Skeletal muscle satellite cell (primary cell): Measurements from ENCODE around the gene DTX1.

ENCODE experiments used
- H3K27me3 ChIP-seq: 2 replicates; pipeline ENCODE4 v1.7.0; 2013; ENCODE audit warnings: low read length; ENCODE audit not compliant: control insufficient read depth, insufficient read depth
- H3K36me3 ChIP-seq: 2 replicates; pipeline ENCODE4 v1.7.0; 2013; ENCODE audit warnings: mild to moderate bottlenecking, control low read depth, low read length; ENCODE audit not compliant: insufficient read depth
- H3K4me1 ChIP-seq: 2 replicates; pipeline ENCODE4 v1.7.0; 2013; ENCODE audit warnings: low read length; ENCODE audit not compliant: control insufficient read depth, insufficient read depth
- H3K4me2 ChIP-seq: 2 replicates; pipeline ENCODE4 v1.7.0; 2013; ENCODE audit warnings: mild to moderate bottlenecking, low read length
- H3K4me3 ChIP-seq: 2 replicates; pipeline ENCODE4 v1.7.0; 2013; ENCODE audit warnings: low read length
- H3K9ac ChIP-seq: 2 replicates; pipeline ENCODE4 v1.7.0; 2013; ENCODE audit warnings: mild to moderate bottlenecking, low read depth, low read length, moderate library complexity
- H3K9me3 ChIP-seq: replicated peaks from 2 replicates; pipeline ENCODE4 v1.7.0; 2013; ENCODE audit warnings: mild to moderate bottlenecking, control low read depth, low read length

The DTX1 gene

GRCh38 chr12:113077057-113077858 lies 20.7 kb downstream of the DTX1 start:
- Histone ChIP-seq H3K4me1 (no peaks in the 10 kb centered on the region), H3K4me2 (no peak overlapping the region), H3K36me3 (no peaks in the 10 kb centered on the region), H3K27me3 (peaks cover 48% of the 10 kb centered on the region), H3K9ac (no peak overlapping the region), H3K9me3 (no peaks in the 10 kb centered on the region), H3K4me3 (no peak overlapping the region)

- Histone ChIP-seq H3K9me3 (no peaks in the 10 kb centered on the region), H3K4me3 (no peak overlapping the region), H3K4me2 (no peak overlapping the region), H3K27me3 (peaks cover 49% of the 10 kb centered on the region), H3K9ac (no peak overlapping the region), H3K4me1 (no peaks in the 10 kb centered on the region), H3K36me3 (no peaks in the 10 kb centered on the region)
These were observed 21.3 kb downstream of the DTX1 start for GRCh38 chr12:113077859-113078255.

- Histone ChIP-seq H3K9ac (no peak overlapping the region), H3K4me1 (no peaks in the 10 kb centered on the region), H3K4me3 (no peak overlapping the region), H3K36me3 (no peaks in the 10 kb centered on the region), H3K4me2 (no peak overlapping the region), H3K9me3 (no peaks in the 10 kb centered on the region), H3K27me3 (peaks cover 46% of the 10 kb centered on the region)
These were observed 25.3 kb downstream of the DTX1 start for GRCh38 chr12:113081873-113082272.

- Histone ChIP-seq H3K4me2 (no peak overlapping the region), H3K36me3 (no peaks in the 10 kb centered on the region), H3K27me3 (peaks cover 47% of the 10 kb centered on the region), H3K9me3 (no peaks in the 10 kb centered on the region), H3K4me3 (no peak overlapping the region), H3K4me1 (no peaks in the 10 kb centered on the region), H3K9ac (no peak overlapping the region)
These were observed 26.1 kb downstream of the DTX1 start for GRCh38 chr12:113082486-113083148.

- H3K9me3 ChIP-seq = no peaks in the 10 kb centered on the region
- H3K36me3 ChIP-seq = no peaks in the 10 kb centered on the region
- no peak overlapping the region for H3K4me2 ChIP-seq
- H3K4me3 ChIP-seq = no peak overlapping the region
- H3K27me3 ChIP-seq = peaks cover 43% of the 10 kb centered on the region
- H3K4me1 ChIP-seq = no peaks in the 10 kb centered on the region
- no peak overlapping the region for H3K9ac ChIP-seq
These were observed 27.4 kb downstream of the DTX1 start for GRCh38 chr12:113083863-113084435.

- Histone ChIP-seq H3K9ac (no peak overlapping the region), H3K27me3 (peaks cover 42% of the 10 kb centered on the region), H3K4me3 (no peak overlapping the region), H3K9me3 (no peaks in the 10 kb centered on the region), H3K36me3 (no peaks in the 10 kb centered on the region), H3K4me1 (no peaks in the 10 kb centered on the region), H3K4me2 (no peak overlapping the region)
These were observed 30.0 kb downstream of the DTX1 start for GRCh38 chr12:113086249-113087164.

GRCh38 chr12:113087193-113087592 lies 30.7 kb downstream of the DTX1 start:
- H3K9me3 ChIP-seq = no peaks in the 10 kb centered on the region
- no peak overlapping the region for H3K4me2 ChIP-seq
- no peak overlapping the region for H3K9ac ChIP-seq
- no peaks in the 10 kb centered on the region for H3K4me1 ChIP-seq
- peaks cover 42% of the 10 kb centered on the region for H3K27me3 ChIP-seq
- H3K4me3 ChIP-seq = no peak overlapping the region
- no peaks in the 10 kb centered on the region for H3K36me3 ChIP-seq

GRCh38 chr12:113088037-113088436 lies 31.5 kb downstream of the DTX1 start:
- Histone ChIP-seq H3K27me3 (peaks cover 45% of the 10 kb centered on the region), H3K4me2 (no peak overlapping the region), H3K4me1 (no peaks in the 10 kb centered on the region), H3K36me3 (no peaks in the 10 kb centered on the region), H3K4me3 (no peak overlapping the region), H3K9me3 (no peaks in the 10 kb centered on the region), H3K9ac (no peak overlapping the region)

- no peak overlapping the region for H3K9ac ChIP-seq
- no peaks in the 10 kb centered on the region for H3K36me3 ChIP-seq
- H3K4me1 ChIP-seq = no peaks in the 10 kb centered on the region
- no peak overlapping the region for H3K4me3 ChIP-seq
- no peak overlapping the region for H3K4me2 ChIP-seq
- H3K27me3 ChIP-seq = peaks cover 48% of the 10 kb centered on the region
- no peaks in the 10 kb centered on the region for H3K9me3 ChIP-seq
These were observed 32.6 kb downstream of the DTX1 start for GRCh38 chr12:113088971-113089756.

GRCh38 chr12:113089839-113090238 lies 33.3 kb downstream of the DTX1 start:
- Histone ChIP-seq H3K4me1 (no peaks in the 10 kb centered on the region), H3K4me3 (no peak overlapping the region), H3K27me3 (peaks cover 51% of the 10 kb centered on the region), H3K9ac (no peak overlapping the region), H3K4me2 (no peak overlapping the region), H3K9me3 (no peaks in the 10 kb centered on the region), H3K36me3 (no peaks in the 10 kb centered on the region)
